Stimulated activated CD4-positive, alpha-beta T cell treated with anti-CD3 and anti-CD28 coated beads, TNF-alpha, amount 100 ng/mL, for 24 hours (primary cell): ENCODE measurements around the gene FBXO28.
"Not testable (repeated sequence)": the region's sequence is repeated elsewhere in the genome, so short reads cannot be mapped to it uniquely, and the experiment has no call there.

Experiments
- DNase-seq, 3 experiments: peaks; one replicate each; pipeline ENCODE4 v3.0.0-alpha.2; 2020; ENCODE audit warnings: low read depth in 3 of 3

Gene FBXO28

DNA sequence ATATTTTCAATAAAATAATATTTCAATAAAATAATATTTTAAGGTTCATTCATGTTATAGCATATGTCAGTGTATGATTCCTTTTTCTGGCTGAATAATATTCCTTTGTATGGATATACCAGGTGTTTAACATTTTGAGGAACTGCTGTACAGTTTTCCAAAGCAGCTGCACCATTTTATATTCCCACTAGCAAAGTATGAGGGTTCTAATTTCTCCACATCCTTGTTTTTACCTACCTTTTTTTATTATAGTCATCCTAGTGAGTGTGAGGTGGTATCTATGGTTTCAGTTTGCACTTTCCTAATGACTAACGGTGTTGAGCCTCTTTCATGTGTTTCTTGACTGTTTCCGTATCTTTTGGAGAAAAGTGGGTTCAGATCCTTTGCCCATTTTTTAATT is 74.4 kb downstream of the FBXO28 start:
- DNase-seq, result no peak

DNA sequence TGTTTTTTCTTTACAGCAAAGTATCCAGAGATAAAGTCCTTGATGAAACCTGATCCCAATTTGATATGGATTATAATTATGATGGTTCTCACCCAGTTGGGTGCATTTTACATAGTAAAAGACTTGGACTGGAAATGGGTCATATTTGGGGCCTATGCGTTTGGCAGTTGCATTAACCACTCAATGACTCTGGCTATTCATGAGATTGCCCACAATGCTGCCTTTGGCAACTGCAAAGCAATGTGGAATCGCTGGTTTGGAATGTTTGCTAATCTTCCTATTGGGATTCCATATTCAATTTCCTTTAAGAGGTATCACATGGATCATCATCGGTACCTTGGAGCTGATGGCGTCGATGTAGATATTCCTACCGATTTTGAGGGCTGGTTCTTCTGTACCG is 75.7 kb downstream of the FBXO28 start:
- DNase-seq, result no peak

- DNase-seq, result no peak
Observed at GRCh38 chr1:224192082-224192788, 78.3 kb downstream of the FBXO28 start.

DNA sequence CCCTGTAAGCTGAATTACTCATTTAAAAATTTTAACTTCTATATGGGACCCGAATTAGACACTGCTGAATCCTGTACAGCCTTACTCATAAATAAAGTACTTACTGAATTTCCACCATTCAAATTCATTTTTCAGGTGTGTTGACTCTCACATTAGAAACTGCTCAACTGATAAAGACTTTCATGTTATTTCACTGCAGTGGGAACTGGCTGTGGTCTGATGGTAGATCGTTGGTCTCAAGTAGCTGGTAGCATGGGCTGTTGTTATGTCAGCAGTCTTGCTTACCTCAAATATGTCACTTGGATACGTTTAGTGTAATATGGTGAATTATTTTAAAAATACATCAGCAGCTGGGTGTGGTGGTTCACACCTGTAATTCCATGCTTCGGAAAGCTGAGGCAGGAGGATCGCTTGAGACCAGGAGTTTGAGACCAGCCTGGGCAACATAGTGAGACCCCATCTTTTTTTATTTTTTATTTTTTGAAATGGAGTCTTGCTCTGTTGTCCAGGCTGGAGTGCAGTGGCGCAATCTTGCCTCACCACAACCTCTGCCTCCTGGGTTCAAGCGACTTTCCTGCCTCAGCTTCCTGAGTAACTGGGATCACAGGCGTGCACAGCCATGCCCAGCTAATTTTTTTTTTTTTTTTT is 79.5 kb downstream of the FBXO28 start:
- no peak for DNase-seq

GRCh38 chr1:224196813-224197600 is 83.1 kb downstream of the FBXO28 start:
- DNase-seq, result no peak

GRCh38 chr1:224198572-224198971 is 84.7 kb downstream of the FBXO28 start:
- no peak for DNase-seq

GRCh38 chr1:224199679-224200078 is 85.8 kb downstream of the FBXO28 start:
- DNase-seq, result no peak

DNA sequence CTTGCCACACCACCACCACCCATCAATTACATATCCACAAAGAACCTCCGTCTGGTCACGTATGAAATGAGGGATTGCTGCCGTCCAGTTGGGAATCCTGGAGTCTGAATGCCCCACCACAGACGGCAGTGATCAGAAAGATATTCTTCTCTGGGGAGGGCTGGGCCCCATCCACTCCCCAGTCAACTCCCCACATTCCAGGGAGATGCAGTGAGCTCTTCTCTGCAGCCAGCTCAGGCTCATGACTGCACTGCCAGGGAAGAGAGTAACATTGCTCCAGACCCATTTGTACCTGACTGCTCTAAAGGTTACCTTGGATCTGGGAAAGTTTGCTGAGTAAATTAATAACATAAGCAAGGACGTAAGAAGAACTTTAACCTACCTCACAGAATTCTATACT is 87.5 kb downstream of the FBXO28 start:
- no peak for DNase-seq

DNA sequence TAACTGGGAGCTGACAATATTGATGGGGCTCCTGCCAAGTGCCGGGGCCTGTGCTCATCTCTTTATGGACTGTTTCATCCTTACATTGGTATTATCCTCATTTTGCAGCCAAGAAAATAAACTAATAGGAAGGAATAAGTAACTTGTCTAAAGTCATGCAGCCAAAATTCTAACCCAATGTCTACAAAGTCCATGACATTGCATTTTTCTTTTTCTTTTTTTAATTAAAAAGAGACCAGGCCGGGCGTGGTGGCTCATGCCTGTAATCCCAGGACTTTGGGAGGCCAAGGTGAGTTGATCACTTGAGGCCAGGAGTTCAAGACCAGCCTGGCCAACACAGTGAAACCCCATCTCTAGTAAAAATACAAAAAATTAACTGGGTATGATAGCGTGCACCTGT is 87.9 kb downstream of the FBXO28 start:
- DNase-seq, result no peak

DNA sequence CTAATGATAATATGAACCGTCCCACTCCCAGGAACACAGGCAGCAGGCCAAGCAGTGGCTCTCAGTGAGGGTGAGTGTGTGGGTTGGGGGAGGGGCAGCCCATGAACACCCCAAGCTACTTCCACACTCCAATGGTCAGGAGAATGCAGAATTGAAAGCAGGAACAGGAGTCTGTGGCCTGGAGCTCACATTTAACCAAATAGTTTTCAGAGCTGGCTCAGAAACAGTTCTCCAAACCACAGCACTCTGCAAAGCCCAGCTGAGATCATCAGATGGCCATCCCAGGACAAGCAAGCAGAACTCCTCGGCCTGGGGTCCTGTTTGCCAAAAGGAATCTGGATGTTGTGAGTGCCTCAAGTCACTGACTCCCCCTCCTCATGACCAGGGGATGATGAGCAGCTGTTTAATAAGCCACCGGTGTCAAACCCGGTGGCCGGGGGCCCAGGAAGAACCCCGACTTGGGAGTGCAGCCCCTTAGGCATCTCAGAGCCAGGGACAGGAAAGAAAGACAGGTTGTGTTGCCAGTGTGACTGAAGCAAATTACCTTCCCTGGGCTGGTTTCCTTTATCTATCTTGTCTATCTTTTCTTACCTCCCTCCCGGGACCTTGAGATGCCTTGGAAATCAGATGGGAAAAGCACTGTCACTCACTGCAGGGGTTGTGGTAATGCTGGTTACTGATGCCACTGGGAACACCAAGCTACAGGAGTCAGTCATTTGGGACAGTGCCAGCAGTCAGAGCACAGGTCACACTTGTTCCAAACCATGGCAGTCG is 89.5 kb downstream of the FBXO28 start:
- DNase-seq, result no peak

- peak; percentile 16 to 47 (median 17) for DNase-seq
Observed at GRCh38 chr1:224205438-224205840, 91.5 kb downstream of the FBXO28 start.

GRCh38 chr1:224205931-224206538 is 92.1 kb downstream of the FBXO28 start:
- DNase-seq, result not testable (repeated sequence)

- no peak for DNase-seq
Observed at GRCh38 chr1:224211206-224211962, 97.5 kb downstream of the FBXO28 start.
